Osteocyte (in vitro differentiated cells): ENCODE results near the gene NELFE. TPM values are rescaled to one million over a fixed set of nuclear protein-coding genes. Genes with fewer than 3 reads are reported as not detected.
A peak's percentile ranks its signal among the peaks of the same experiment; 100 is the strongest.

Source experiments
- DNase-seq: peaks from one replicate; pipeline ENCODE4 v3.0.0; 2021; ENCODE audit warnings: mixed read lengths; ENCODE audit not compliant: unreplicated experiment; ENCODE audit errors: extremely low spot score
- H3K27ac Mint-ChIP-seq: one replicate; pipeline ENCODE4 v1.8.0; 2021; ENCODE audit warnings: mild to moderate bottlenecking, mixed read lengths; ENCODE audit not compliant: unreplicated experiment
- H3K27me3 Mint-ChIP-seq: one replicate; pipeline ENCODE4 v1.8.0; 2021; ENCODE audit warnings: mixed read lengths; ENCODE audit not compliant: unreplicated experiment
- H3K36me3 Mint-ChIP-seq: one replicate; pipeline ENCODE4 v1.8.0; 2021; ENCODE audit warnings: mixed read lengths; ENCODE audit not compliant: unreplicated experiment
- H3K4me1 Mint-ChIP-seq: one replicate; pipeline ENCODE4 v1.8.0; 2021; ENCODE audit warnings: mixed read lengths; ENCODE audit not compliant: unreplicated experiment
- H3K4me3 Mint-ChIP-seq: one replicate; pipeline ENCODE4 v1.8.0; 2021; ENCODE audit warnings: mild to moderate bottlenecking, moderate library complexity, mixed read lengths; ENCODE audit not compliant: unreplicated experiment
- H3K9me3 Mint-ChIP-seq: one replicate; pipeline ENCODE4 v1.8.0; 2021; ENCODE audit warnings: mixed read lengths; ENCODE audit not compliant: unreplicated experiment
- total RNA-seq: library from RNA; stranded (reverse); gene quantifications from 2 replicates; pipeline ENCODE4 v1.2.1, GENCODE V29; 2021
- TF ChIP-seq, protein P1 (sequence below): fragments of 200-600 bp; sonication (generic); IDR thresholded peaks from 2 replicates; pipeline ENCODE4 v1.5.0; 2021; ENCODE audit warnings: antibody characterized with exemption, mild to moderate bottlenecking, moderate library complexity

NELFE gene
- total RNA-seq, 1 donor from 2014 or later = 66.8 TPM

DNA sequence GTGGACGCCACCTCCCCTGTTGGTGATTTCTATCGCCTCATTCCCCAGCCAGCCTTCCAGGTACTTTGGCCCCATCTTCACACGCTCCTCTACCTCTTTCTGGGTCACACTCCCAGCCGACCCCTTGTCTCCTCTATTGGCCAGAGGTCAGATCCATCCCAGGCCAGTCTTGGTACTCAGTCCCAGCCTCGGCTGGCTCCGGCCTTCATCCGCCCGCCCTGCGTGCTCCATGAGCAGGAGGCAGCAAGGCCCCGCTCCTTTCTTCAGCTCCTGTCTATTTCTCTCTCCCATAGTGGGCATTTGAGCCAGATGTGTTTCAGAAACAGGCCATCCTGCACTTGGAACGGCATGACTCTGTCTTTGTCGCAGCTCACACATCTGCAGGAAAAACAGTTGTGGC, 2.8 kb upstream of the NELFE start:
- no peaks in the 10 kb centered on the region for H3K9me3 Mint-ChIP-seq
- no peaks in the 10 kb centered on the region for H3K27me3 Mint-ChIP-seq
- TF ChIP-seq, protein P1, sequence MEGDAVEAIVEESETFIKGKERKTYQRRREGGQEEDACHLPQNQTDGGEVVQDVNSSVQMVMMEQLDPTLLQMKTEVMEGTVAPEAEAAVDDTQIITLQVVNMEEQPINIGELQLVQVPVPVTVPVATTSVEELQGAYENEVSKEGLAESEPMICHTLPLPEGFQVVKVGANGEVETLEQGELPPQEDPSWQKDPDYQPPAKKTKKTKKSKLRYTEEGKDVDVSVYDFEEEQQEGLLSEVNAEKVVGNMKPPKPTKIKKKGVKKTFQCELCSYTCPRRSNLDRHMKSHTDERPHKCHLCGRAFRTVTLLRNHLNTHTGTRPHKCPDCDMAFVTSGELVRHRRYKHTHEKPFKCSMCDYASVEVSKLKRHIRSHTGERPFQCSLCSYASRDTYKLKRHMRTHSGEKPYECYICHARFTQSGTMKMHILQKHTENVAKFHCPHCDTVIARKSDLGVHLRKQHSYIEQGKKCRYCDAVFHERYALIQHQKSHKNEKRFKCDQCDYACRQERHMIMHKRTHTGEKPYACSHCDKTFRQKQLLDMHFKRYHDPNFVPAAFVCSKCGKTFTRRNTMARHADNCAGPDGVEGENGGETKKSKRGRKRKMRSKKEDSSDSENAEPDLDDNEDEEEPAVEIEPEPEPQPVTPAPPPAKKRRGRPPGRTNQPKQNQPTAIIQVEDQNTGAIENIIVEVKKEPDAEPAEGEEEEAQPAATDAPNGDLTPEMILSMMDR = no peak
- no peak for DNase-seq
- no peak overlapping the region for H3K4me3 Mint-ChIP-seq
- H3K36me3 Mint-ChIP-seq = peaks cover 46% of the 10 kb centered on the region
- peaks cover 23% of the 10 kb centered on the region for H3K4me1 Mint-ChIP-seq
- H3K27ac Mint-ChIP-seq = no peak overlapping the region

DNA sequence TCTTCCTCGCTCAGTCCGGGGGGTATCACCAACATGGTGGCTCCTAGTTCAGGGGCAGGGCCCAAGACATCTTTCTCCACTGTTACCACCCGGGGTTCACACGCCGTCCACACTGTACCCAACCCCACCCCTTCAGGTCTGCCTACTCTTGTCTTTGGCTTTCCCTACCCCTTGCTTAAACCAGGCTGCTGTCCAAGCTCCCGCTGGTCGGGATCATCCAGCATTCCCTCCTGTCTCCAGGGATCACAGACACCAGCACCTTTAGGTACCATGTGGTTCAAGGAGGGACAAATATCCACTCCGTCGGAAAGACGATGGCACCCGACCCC, 395 bp downstream of the NELFE start:
- DNase-seq = no peak
- Mint-ChIP-seq H3K4me3 (peak overlapping the region; percentile 96), H3K27me3 (no peaks in the 10 kb centered on the region), H3K27ac (peak overlapping the region; percentile 92), H3K9me3 (no peaks in the 10 kb centered on the region), H3K4me1 (peaks cover 23% of the 10 kb centered on the region), H3K36me3 (peaks cover 51% of the 10 kb centered on the region)
- TF ChIP-seq, protein P1 = no peak

DNA sequence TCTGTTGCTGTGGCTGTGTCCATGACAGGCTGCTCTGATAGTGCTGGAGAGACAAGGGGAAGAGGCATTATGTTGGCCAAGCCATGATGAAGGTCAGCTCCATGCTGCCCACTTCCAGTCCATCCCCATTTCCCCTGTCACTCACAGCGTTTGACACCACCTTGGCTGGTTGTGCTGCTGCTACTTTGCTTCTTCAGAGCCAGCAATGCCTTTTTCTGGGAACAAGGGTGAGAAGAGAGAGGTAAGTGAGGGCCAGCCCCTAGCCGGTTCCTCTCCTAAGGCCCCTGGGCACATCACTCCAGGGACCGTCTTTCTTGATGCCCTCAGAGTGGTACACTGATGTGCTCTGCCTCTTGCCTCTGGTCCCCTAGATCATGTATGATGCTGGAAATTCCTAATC, 2.0 kb downstream of the NELFE start:
- Mint-ChIP-seq H3K27ac (no peak overlapping the region), H3K27me3 (no peaks in the 10 kb centered on the region), H3K4me1 (peaks cover 23% of the 10 kb centered on the region), H3K9me3 (no peaks in the 10 kb centered on the region), H3K36me3 (peaks cover 45% of the 10 kb centered on the region), H3K4me3 (no peak overlapping the region)
- DNase-seq = no peak
- TF ChIP-seq, protein P1 = no peak

DNA sequence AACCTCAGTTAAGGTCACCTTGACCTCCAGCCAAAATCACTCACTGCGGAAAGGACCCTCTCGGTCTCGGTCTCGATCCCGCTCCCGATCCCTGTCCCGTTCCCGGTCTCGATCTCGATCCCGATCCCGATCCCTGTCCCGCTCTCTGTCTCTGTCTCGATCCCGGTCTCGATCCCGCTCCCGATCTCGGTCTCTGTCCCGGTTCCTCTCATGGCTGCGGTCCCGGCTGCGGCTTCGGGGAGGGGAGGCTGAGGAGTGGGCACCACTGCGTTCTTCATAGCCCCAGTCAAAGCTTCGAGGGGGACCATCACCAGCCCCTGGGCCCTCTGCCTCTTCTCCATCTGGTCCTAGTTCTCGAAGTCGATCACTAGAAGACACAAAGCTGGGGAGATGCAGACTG, 4.3 kb downstream of the NELFE start:
- TF ChIP-seq, protein P1 = no peak
- DNase-seq = no peak
- Mint-ChIP-seq H3K9me3 (no peaks in the 10 kb centered on the region), H3K4me1 (peaks cover 16% of the 10 kb centered on the region), H3K27ac (no peak overlapping the region), H3K4me3 (no peak overlapping the region), H3K27me3 (no peaks in the 10 kb centered on the region), H3K36me3 (peaks cover 42% of the 10 kb centered on the region)

DNA sequence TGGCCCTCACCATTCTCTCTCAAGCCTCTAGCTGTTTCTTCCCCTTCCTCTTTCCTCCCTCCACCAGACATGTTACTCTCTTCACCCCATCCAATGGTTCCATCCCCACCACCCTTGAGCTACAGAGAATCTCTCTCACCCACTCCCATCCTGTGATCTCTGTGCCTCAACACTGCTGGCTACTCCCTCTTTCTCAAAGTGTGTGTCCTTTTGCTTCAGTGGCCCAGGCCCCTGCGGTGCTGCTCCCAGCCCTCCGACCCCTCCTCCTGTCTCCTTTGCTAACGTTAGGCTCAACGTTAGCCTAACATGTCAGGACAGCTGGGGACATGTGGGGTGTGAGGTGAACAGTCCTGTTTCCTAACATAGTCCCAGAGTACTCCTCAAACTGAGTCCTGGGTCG, 5.9 kb downstream of the NELFE start:
- TF ChIP-seq, protein P1 = no peak
- Mint-ChIP-seq H3K9me3 (no peaks in the 10 kb centered on the region), H3K36me3 (peaks cover 42% of the 10 kb centered on the region), H3K4me1 (peaks cover 4% of the 10 kb centered on the region), H3K27me3 (no peaks in the 10 kb centered on the region), H3K27ac (peak overlapping the region; percentile 55), H3K4me3 (no peak overlapping the region)
- DNase-seq = no peak
